GM21447 (cell line): ENCODE results near the gene RBMXL3.
"Not testable (repeated sequence)": the region's sequence is repeated elsewhere in the genome, so short reads cannot be mapped to it uniquely, and the experiment has no call there.

Experiments used
- ATAC-seq: cut with Tn5 transposase; IDR thresholded peaks from one replicate; pipeline ENCODE4 v1.9.1; 2021; ENCODE audit not compliant: unreplicated experiment

The RBMXL3 gene

GRCh38 chrX:115189110-115189509 lies at the start of gene RBMXL3:
Gene RBMXL3, plus strand, starts transcription at chrX:115189410. Its CDS starts 32 bp downstream, at chrX:115189442.
- ATAC-seq: no peak

GRCh38 chrX:115142057-115142456 lies 47.2 kb upstream of the RBMXL3 start:
- no peak for ATAC-seq

DNA sequence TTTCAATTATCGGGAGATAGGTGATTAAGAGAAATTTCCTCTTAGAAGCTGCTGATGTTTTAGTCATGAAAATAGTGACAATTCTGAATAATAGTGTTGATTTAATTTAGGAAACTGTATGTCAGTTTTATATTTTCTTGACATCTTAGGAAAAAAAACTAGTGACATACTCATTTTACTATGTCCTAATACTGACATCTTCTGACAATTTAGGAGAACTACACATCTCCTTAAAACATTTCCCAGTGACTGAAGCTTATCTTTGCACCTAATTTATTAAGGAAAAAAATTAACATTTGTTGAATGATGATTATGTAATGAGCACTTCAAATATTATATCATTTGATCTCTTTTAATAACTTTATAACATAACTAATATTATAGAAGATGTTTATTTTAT lies 42.0 kb upstream of the RBMXL3 start:
- ATAC-seq: no peak

GRCh38 chrX:115173181-115173580 lies 16.0 kb upstream of the RBMXL3 start:
- no peak for ATAC-seq

DNA sequence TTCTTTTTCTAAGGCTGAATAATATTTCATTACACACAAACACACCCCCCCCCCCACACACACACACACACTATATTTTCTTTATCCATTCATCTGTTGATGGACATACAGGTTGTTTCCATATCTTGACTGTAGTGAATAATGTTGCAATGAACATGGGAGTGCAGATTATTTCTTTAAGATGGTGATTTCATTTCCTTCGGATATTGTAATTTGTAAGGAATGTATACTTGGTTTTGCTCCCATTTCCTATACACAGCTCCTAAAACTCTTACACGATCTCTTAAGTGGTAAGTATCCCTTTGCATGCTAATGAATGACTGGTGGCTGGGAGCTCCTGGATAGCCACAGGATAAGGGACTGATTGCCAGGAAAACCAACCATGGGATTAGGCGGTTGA lies 14.7 kb upstream of the RBMXL3 start:
- ATAC-seq: no peak

GRCh38 chrX:115177932-115178331 lies 11.3 kb upstream of the RBMXL3 start:
- no peak for ATAC-seq

DNA sequence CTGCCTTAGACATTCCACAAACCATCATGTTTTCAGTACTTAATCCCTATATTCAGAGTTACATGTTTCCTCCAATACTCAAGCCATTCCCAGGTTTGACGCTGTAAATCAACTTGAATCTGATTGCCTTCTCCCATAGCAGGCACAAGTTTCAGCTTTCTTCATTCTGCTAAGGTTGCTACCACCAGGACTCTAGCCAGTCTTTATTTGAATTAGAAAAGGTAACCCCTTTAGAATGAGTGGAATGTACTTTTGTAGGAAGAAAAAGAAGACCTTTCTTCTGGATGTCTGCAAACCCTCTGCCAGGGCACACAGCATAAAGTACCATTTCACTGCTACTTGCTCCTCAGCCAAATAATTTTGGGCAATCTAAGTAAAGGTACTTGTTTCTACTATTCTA lies 10.7 kb upstream of the RBMXL3 start:
- ATAC-seq: no peak

DNA sequence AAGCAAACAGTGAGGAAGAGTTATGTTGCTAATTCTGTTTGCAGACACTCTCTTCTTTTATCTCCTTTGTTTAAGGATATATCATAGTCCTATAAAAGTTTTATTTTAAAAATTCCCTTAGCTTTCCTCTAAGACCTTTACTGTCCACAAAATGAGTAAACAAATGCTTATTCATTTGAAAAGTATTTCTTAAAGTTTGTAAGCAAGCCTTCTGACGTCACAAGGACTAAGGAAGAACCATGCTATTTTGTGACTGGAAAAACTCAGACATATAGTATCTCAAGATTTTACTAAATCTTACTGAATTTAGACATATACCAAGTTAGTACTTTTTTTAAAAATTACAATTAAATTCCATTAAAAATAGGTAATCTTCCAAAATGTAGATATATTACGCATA lies 5.2 kb upstream of the RBMXL3 start:
- no peak for ATAC-seq

DNA sequence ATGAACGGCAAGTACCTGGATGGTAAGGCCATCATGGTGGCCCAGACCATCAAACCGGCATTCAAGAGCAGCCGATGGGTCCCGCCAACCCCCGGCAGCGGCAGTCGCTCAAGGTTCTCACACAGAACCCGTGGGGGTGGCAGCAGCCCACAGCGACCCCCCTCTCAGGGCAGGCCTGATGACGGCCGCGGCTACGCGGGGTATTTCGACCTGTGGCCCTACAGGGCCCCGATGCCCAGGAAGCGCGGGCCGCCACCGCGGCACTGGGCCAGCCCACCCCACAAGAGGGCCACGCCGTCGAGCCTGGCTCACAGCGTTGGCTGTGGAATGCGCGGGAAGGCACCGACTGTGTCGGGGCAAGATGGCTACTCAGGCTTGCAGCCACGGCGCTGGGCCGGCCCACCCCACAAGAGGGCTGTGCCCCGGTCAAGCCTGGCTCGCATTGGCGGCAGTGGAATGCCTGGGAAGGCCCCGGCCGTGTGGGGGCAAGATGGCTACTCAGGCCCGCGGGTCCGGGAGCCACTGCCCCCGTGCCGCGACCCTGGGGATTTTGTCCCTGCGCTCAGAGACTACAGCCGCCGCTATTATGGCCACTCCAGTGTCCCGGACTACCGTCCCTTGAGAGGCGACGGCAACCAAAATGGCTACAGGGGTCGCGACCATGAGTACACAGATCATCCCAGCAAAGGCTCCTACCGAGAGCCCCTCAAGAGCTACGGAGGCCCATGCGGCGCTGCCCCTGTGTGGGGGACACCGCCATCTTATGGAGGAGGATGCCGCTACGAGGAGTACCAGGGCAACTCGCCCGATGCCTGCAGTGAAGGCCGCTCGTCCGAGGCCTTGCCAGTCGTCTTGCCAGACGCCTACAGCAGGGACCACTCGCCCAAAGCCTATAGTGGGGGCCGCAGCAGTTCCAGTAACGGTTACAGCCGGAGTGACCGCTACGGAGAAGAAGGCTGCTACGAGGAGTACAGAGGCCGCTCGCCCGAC lies 731 bp downstream of the RBMXL3 start:
- ATAC-seq: no peak

DNA sequence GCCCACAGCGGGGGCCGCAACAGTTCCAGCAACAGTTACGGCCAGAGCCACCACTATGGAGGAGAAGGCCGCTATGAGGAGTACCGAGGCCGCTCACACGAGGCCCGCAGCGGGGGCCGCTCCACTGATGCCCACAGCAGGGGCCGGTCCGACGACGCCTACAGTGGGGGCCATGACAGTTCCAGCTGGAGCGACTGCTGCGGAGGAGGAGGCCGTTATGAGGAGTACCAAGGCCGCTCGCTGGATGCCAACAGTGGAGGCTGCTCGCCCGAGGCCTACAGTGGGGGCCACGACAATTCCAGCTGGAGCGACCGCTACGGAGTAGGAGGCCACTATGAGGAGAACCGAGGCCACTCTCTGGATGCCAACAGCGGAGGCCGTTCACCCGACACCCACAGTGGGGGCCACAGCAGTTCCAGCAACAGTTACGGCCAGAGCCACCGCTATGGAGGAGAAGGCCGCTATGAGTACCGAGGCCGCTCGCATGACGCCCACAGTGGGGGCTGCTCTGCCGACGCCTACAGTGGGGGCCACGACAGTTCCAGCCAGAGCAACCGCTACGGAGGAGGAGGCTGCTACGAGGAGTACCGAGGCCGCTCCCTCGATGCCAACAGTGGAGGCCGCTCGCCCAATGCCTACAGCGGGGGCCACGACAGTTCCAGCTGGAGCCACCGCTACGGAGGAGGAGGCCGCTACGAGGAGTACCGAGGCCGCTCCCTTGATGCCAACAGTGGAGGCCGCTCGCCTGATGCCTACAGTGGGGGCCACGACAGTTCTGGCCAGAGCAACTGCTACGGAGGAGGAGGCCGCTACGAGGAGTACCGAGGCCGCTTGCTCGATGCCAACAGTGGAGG lies 1.7 kb downstream of the RBMXL3 start:
- no peak for ATAC-seq

DNA sequence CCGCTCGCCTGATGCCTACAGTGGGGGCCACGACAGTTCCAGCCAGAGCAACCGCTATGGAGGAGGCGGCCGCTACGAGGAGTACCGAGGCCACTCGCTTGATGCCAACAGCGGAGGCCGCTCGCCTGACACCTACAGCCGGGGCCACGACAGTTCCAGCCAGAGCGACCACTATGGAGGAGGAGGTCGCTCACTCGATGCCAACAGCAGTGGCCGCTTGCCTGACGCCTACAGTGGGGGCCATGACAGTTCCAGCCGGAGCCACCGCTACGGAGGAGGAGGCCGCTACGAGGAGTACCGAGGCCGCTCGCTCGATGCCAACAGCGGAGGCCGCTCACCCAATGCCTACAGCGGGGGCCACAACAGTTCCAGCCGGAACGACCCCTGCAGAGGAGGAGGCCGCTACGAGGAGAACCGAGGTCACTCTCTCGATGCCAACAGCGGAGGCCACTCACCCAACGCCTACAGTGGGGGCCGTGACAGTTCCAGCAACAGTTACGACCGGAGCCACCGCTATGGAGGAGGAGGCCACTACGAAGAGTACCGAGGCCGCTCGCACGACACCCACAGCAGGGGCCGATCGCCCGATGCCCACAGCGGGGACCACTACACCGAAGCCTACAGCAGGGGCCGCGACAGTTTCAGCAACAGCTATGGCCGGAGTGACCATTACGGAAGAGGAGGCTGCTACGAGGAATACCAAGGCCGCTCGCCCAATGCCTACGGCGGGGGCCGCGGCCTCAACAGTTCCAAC lies 2.5 kb downstream of the RBMXL3 start:
- no peak for ATAC-seq

- no peak for ATAC-seq
These were observed 3.1 kb downstream of the RBMXL3 start for GRCh38 chrX:115192244-115192700.

DNA sequence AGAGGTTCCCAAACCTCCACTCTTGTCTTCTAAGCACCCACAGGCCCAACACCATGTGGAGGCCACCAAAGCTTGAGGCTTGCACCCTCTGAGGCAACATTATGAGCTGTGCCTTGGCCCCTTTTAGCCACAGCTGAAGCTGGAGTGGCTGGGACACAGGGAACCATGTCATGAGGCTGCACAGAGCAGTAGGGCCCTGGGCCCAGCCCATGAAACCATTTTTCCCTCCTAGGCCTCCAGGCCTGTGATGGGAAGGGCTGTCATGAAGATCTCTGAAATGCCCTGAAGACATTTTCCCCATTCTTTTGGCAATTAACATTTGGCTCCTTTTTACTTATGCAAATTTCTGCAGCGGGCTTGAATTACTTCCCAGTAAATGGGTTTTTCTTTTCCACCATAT lies 14.8 kb downstream of the RBMXL3 start:
- no peak for ATAC-seq

DNA sequence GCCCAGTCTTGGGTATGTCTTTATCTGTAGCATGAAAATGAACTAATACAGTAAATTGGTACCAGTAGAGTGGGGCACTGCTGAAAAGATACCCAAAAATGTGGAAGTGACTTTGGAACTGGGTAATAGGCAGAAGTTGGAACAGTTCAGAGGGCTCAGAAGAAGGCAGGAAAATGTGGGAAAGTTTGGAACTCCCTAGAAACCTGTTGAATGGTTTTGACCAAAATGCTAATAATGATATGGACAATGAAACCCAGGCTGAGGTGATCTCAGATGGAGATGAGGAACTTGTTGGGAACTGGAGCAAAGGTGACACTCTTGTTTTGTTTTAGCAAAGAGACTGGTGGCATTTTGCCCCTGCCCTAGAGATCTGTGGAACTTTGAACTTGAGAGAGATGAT lies 20.3 kb downstream of the RBMXL3 start:
- not testable (repeated sequence) for ATAC-seq

DNA sequence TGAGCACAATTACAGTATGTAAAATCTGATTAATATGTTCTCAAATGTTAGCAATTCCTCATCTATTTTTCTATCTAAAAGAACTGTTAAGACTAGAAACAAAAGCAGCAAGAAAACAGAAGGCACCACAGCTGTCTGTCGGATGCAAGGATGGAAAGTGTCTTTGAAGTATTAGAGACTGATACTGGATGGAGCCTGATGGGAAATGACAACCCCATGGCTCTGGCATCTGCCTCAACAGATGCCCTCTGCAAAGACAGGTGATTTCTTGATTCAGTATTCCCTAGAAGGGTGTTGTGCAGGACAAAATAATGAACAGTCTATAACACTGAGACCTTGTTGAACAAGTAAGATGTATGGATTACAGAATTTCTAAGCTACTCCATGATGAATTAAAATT lies 24.9 kb downstream of the RBMXL3 start:
- no peak for ATAC-seq

- no peak for ATAC-seq
These were observed 25.4 kb downstream of the RBMXL3 start for GRCh38 chrX:115214605-115215004.

GRCh38 chrX:115217346-115217745 lies 28.1 kb downstream of the RBMXL3 start:
- not testable (repeated sequence) for ATAC-seq

- no peak for ATAC-seq
These were observed 37.7 kb downstream of the RBMXL3 start for GRCh38 chrX:115226929-115227328.

DNA sequence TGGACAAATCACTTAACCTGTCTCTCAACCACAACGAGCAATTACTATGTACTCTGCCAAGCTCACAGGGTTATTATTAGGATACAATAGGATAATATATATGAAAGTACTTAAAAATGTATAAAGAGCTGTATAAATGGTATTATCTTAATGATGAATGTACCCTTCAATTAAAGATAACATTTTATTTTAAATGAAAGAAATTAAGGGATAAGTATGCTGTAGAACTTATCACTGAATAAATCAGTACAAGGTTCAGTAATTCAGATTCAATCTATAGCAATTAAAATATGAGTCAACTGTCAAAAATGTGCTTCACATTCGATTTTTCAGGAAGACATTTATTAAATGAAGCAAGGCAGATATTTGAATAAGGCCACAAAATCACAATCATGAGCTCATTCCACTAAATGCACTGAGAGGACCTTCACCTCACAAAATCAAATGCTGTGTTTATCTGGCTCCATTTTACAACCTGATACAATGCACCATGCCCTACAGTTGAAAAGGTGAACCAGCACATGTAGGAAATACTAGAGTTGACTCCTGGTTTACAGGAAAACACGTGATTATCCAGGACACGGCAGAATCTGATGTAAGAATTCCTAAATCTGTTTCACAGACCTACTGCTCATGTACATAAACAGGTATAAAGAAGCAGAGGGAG lies 40.3 kb downstream of the RBMXL3 start:
- ATAC-seq: no peak

GRCh38 chrX:115232933-115233496 lies 43.8 kb downstream of the RBMXL3 start:
- ATAC-seq: no peak
